Psoas muscle (tissue), 8 donors: ENCODE data around the gene WFDC9. TPM values are rescaled to one million over a fixed set of nuclear protein-coding genes. Genes with fewer than 3 reads are reported as not detected.

Source experiments
- ATAC-seq, 4 donors: fragments of 200-7000 bp; cut with Tn5 transposase; one replicate each; pipeline ENCODE4 v1.9.1; 2020; ENCODE audit warnings: moderate library complexity in 3 of 4, mild to moderate bottlenecking in 2 of 4
- DNase-seq, 2 donors: peaks; one replicate each; pipeline ENCODE4 v3.0.0-alpha.2; 2020
- H3K27ac ChIP-seq: fragments of 200-600 bp; one replicate; pipeline ENCODE4 v1.8.0; 2022
- H3K27me3 ChIP-seq, 3 donors: fragments of 200-600 bp in 1 of 3; one replicate each; pipeline versions ENCODE4 v1.6.1 to v1.8.0; 2013 to 2022; ENCODE audit warnings: low read length in 2 of 3, mild to moderate bottlenecking in 2 of 3, moderate library complexity in 1 of 3; ENCODE audit not compliant: insufficient read depth in 3 of 3
- H3K36me3 ChIP-seq, 2 donors: fragments of 200-600 bp in 1 of 2; one replicate each; pipeline versions ENCODE4 v1.6.1 to v1.8.0; 2013 to 2022; ENCODE audit warnings: low read depth in 1 of 2, mild to moderate bottlenecking in 1 of 2, moderate library complexity in 1 of 2; ENCODE audit not compliant: insufficient read depth in 1 of 2
- H3K4me1 ChIP-seq: fragments of 200-600 bp; one replicate; pipeline ENCODE4 v1.8.0; 2022
- H3K4me3 ChIP-seq: fragments of 200-600 bp; one replicate; pipeline ENCODE4 v1.8.0; 2022; ENCODE audit warnings: mild to moderate bottlenecking
- H3K9me3 ChIP-seq: fragments of 200-600 bp; one replicate; pipeline ENCODE4 v1.8.0; 2022
- WGBS, 3 donors: extraction: QIAGEN DNeasy Blood & Tissue Kit; methylation state at CpG; one replicate each; pipeline versions ENCODE4 v1.1.6 to v1.1.7; 2013; 5-methylcytosine and 5-hydroxymethylcytosine counted together
- intact Hi-C, 2 donors: fragments of 100-400 bp; cut with DNase I; formaldehyde crosslinking; loops; one replicate each; pipeline versions ENCODE4 v1.11.0 to v1.14.2; 2022
- polyA plus RNA-seq, 3 donors: library from polyadenylated mRNA; stranded (reverse); fragments of 200-250 nt; gene quantifications; one replicate each; pipeline ENCODE4 v1.2.3, GENCODE V29; 2013
- total RNA-seq, 4 donors: library from RNA; stranded (reverse); fragmentation: NEBNext Ultra II Directional in 2 of 4; extraction: Animal tissue kit (Norgen Biotek cat#: 25700) in 2 of 4; gene quantifications; one replicate each; pipeline versions ENCODE4 v1.2.1 to v1.2.4, GENCODE V29; 2021 to 2023
- TF ChIP-seq, protein P1 (sequence below): fragments of 200-600 bp; IDR thresholded peaks from one replicate; pipeline ENCODE4 v1.8.0; 2022; ENCODE audit warnings: antibody characterized with exemption
- donor health status: healthy with polysubstance abuse.
- donor health status: DM: no; HTN: no; CAD: no; lungs with moderate emphysema.
- donor health status: Bipolar disorder and iron deficiency.
- donor health status: healthy.
- donor health status: DM: yes; HTN: yes; CAD: no.
- donor health status: DM: no; HTN: no; CAD: no.
- donor health status: DM: no; HTN: no; CAD: no.
- donor health status: DM: yes; HTN: yes; CAD: no.

Gene WFDC9
- total and polyA plus RNA-seq, 7 donors = not detected

DNA sequence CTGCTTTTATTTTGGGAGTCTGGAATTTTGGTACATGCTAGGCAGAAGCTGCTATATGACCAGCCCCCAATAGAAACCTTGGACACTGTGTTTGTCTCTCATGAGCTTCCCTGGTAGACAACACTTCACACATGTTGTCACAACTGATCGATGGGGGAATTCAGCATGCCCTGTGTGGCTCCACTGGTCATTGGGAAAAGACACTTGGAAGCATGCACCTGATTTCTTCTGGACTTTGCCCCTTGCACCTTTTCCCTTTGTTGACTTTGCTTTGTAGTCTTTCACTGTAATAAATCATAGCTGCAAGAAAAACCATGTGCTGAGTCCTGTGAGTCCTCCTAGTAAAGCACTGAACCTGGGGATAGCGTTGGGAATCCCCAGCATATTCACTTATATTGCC lies 9.5 kb downstream of the WFDC9 start:
- no peaks in the 10 kb centered on the region for H3K36me3 ChIP-seq
- no peaks in the 10 kb centered on the region for H3K4me1 ChIP-seq
- WGBS, 3 donors = 72 to 78% (median 76%) methylated on average over 2 of the region's 2 CpGs
- H3K4me3 ChIP-seq = no peak overlapping the region
- ATAC-seq = no peak
- peaks cover 5% of the 10 kb centered on the region for H3K9me3 ChIP-seq
- no peak for DNase-seq
- TF ChIP-seq, protein P1, sequence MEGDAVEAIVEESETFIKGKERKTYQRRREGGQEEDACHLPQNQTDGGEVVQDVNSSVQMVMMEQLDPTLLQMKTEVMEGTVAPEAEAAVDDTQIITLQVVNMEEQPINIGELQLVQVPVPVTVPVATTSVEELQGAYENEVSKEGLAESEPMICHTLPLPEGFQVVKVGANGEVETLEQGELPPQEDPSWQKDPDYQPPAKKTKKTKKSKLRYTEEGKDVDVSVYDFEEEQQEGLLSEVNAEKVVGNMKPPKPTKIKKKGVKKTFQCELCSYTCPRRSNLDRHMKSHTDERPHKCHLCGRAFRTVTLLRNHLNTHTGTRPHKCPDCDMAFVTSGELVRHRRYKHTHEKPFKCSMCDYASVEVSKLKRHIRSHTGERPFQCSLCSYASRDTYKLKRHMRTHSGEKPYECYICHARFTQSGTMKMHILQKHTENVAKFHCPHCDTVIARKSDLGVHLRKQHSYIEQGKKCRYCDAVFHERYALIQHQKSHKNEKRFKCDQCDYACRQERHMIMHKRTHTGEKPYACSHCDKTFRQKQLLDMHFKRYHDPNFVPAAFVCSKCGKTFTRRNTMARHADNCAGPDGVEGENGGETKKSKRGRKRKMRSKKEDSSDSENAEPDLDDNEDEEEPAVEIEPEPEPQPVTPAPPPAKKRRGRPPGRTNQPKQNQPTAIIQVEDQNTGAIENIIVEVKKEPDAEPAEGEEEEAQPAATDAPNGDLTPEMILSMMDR = no peak
- intact Hi-C loops = no loop called here
- H3K27ac ChIP-seq = no peak overlapping the region
- H3K27me3 ChIP-seq = peaks cover 0 to 4% (median 0%) of the 10 kb centered on the region in 3 donors

DNA sequence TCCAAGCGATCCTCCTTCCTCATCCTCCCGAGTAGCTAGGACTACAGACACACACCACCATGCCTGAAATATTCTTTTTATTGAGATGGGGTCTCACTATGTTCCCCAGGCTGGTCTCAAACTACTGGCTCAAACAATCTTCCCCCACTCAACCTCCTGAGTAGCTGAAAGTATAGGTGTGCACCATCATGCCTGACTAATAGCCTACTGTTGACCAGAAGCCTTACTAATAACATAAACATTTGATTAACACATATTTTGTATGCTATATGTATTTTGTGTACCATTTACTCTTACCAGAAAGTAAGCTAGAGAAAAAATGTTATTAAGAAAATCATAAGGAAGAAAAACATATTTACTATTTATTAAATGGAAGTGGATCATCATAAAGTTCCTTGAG lies 13.5 kb downstream of the WFDC9 start:
- no peak overlapping the region for H3K27ac ChIP-seq
- WGBS, 3 donors = 80 to 89% (median 85%) methylated on average over 2 of the region's 2 CpGs
- ATAC-seq = no peak
- DNase-seq = no peak
- no peak overlapping the region for H3K4me3 ChIP-seq
- H3K27me3 ChIP-seq = no peaks in the 10 kb centered on the region
- peaks cover 5% of the 10 kb centered on the region for H3K9me3 ChIP-seq
- no peaks in the 10 kb centered on the region for H3K36me3 ChIP-seq
- intact Hi-C loops = no loop called here
- TF ChIP-seq, protein P1 = no peak
- H3K4me1 ChIP-seq = no peaks in the 10 kb centered on the region

DNA sequence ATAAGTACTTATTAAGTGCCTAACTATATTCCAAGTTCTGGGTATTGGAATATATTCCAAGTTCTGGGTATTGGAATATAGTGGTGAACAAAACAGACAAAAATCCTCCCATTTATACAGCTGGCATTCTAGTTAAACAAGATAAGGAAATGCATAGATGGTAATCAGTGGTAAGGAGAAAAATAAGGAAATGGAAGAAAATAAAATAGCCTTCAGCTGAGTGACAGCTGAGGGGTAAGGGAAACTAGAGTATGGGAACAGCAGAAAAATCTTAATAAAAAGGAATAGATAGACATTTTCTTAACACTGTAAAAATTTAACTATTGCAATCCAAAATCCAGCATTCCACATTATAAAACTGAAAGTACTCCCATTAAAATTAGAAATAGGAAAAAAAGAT lies 18.8 kb downstream of the WFDC9 start:
- DNase-seq = no peak
- ATAC-seq = no peak
- H3K27ac ChIP-seq = no peak overlapping the region
- TF ChIP-seq, protein P1 = no peak
- H3K36me3 ChIP-seq = no peaks in the 10 kb centered on the region
- intact Hi-C loops = no loop called here
- peaks cover 0 to 2% (median 0%) of the 10 kb centered on the region in 3 donors for H3K27me3 ChIP-seq
- H3K9me3 ChIP-seq = no peaks in the 10 kb centered on the region
- no peak overlapping the region for H3K4me3 ChIP-seq
- H3K4me1 ChIP-seq = no peaks in the 10 kb centered on the region

DNA sequence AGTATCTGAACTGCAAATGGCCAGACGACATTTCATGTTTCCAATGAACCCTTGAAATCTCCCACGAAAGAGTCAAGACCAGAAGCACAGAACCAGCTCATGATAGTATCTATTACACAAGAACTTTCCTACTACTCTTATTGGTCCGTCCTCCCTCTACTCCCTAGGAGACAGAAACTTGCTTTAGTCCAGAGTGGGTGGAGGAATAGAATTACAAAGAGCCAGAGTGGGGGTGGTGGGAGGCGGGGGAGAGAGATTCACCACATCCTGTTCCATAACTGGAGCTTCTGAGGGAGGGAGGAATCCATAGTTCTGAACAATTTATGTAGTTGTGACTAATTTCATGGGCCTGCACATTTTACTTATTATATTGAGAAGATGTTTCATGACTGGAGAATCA lies 20.0 kb downstream of the WFDC9 start:
- H3K27ac ChIP-seq = no peak overlapping the region
- no peak for DNase-seq
- H3K27me3 ChIP-seq = peaks cover 0 to 2% (median 0%) of the 10 kb centered on the region in 3 donors
- H3K4me1 ChIP-seq = no peaks in the 10 kb centered on the region
- no peaks in the 10 kb centered on the region for H3K9me3 ChIP-seq
- TF ChIP-seq, protein P1 = no peak
- 27 to 30% (median 28%) methylated on average over 4 of the region's 4 CpGs for WGBS, 3 donors
- no peaks in the 10 kb centered on the region for H3K36me3 ChIP-seq
- intact Hi-C loops = no loop called here
- H3K4me3 ChIP-seq = no peak overlapping the region
- ATAC-seq = no peak

DNA sequence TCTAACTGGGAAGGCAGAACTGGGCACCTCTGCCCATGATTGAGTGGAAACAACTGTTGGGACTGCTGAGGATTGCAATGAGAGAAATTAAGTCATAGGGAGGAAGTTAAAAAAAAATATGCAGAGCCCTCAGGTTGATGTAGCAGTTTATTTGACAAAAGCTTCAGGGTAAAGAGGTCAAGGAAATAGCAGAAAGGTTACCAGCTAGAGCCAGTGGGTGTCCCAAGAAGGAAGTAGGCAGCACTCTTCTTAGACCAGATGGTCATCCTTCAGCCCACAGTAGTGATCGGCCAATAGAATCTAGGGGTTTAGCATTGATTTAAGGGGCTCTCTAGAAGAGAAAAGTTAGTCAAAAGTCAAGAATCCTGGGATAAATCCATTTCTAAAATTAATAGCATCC lies 23.3 kb downstream of the WFDC9 start:
- H3K36me3 ChIP-seq = no peaks in the 10 kb centered on the region
- no peak overlapping the region for H3K27ac ChIP-seq
- TF ChIP-seq, protein P1 = no peak
- ATAC-seq (no peak), DNase-seq (no peak)
- intact Hi-C loops = no loop called here
- no peaks in the 10 kb centered on the region for H3K9me3 ChIP-seq
- no peak overlapping the region for H3K4me3 ChIP-seq
- H3K27me3 ChIP-seq = peaks cover 0 to 2% (median 0%) of the 10 kb centered on the region in 3 donors
- H3K4me1 ChIP-seq = no peaks in the 10 kb centered on the region
- WGBS, 3 donors = 95 to 100% (median 100%) methylated on average over 1 of the region's 1 CpG
